MCF 10A (cell line): ENCODE data around the gene AGAP1. TPM values are rescaled to one million over a fixed set of nuclear protein-coding genes. Genes with fewer than 3 reads are reported as not detected.

Experiments used
- BruUV-seq: library from RNA; stranded (reverse); fragments of 400-500 nt; replicated peaks from 2 replicates; lab custom pipeline; 2021; lab: Mats Ljungman, UMichigan
- CTCF ChIA-PET: fragments of 300-600 bp; sonication (Branson Sonifier 250); formaldehyde crosslinking; extraction: SDS; loops from one replicate; lab custom pipeline; 2021; ENCODE audit warnings: antibody characterized with exemption, inconsistent platforms; lab: Yijun Ruan, JAX
- POLR2A ChIA-PET: fragments of 300-600, 350-650 bp; sonication (Branson Sonifier 250); formaldehyde crosslinking; extraction: SDS; loops from one replicate; lab custom pipeline; 2020; ENCODE audit warnings: antibody characterized with exemption, inconsistent platforms; lab: Yijun Ruan, JAX
- DNase-seq: peaks from one replicate; pipeline ENCODE4 v3.0.0-alpha.2; 2018; ENCODE audit not compliant: unreplicated experiment
- H3K27ac Mint-ChIP-seq: one replicate; pipeline ENCODE4 v1.8.0; 2022; ENCODE audit warnings: mild to moderate bottlenecking, low read depth, mixed read lengths; ENCODE audit not compliant: unreplicated experiment
- H3K27me3 Mint-ChIP-seq: one replicate; pipeline ENCODE4 v1.8.0; 2022; ENCODE audit warnings: mixed read lengths; ENCODE audit not compliant: insufficient read depth, unreplicated experiment
- H3K36me3 Mint-ChIP-seq: one replicate; pipeline ENCODE4 v1.8.0; 2022; ENCODE audit warnings: mild to moderate bottlenecking, moderate library complexity, mixed read lengths; ENCODE audit not compliant: insufficient read depth, unreplicated experiment
- H3K4me1 Mint-ChIP-seq: one replicate; pipeline ENCODE4 v1.8.0; 2022; ENCODE audit warnings: mixed read lengths; ENCODE audit not compliant: insufficient read depth, unreplicated experiment
- H3K4me3 Mint-ChIP-seq: one replicate; pipeline ENCODE4 v1.8.0; 2022; ENCODE audit warnings: mild to moderate bottlenecking, moderate library complexity, mixed read lengths; ENCODE audit not compliant: unreplicated experiment
- H3K9me3 Mint-ChIP-seq: one replicate; pipeline ENCODE4 v1.8.0; 2022; ENCODE audit warnings: mixed read lengths; ENCODE audit not compliant: unreplicated experiment
- CTCF ChIP-seq: fragments of 200-600 bp; IDR thresholded peaks from one replicate; pipeline ENCODE4 v1.8.0; 2022; ENCODE audit warnings: antibody characterized with exemption, mild to moderate bottlenecking; ENCODE audit not compliant: unreplicated experiment
- intact Hi-C: fragments of 100-400 bp; cut with micrococcal nuclease; formaldehyde crosslinking; loops from 2 replicates; pipeline ENCODE4 v1.14.1; 2022
- total RNA-seq: library from RNA; stranded (reverse); gene quantifications from 2 replicates; pipeline ENCODE4 v1.2.3, GENCODE V29; 2022

The AGAP1 gene
- total RNA-seq, 1 experiment from 2014 or later: 41.3 TPM

- POLR2A ChIA-PET: interaction anchor here (0.7 kb wide), 1 partner anchor 123 kb away, joined by 3 read pairs; no protein-coding TSS in a partner anchor
- no peak for TF ChIP-seq CTCF
- no TSS peak for BruUV-seq
- DNase-seq: peak; percentile 32
- intact Hi-C loops: no loop called here
- no peak overlapping the region for H3K4me3 Mint-ChIP-seq
- no peaks in the 10 kb centered on the region for H3K27me3 Mint-ChIP-seq
- no peaks in the 10 kb centered on the region for H3K36me3 Mint-ChIP-seq
- H3K4me1 Mint-ChIP-seq: peaks cover 12% of the 10 kb centered on the region
- H3K9me3 Mint-ChIP-seq: no peaks in the 10 kb centered on the region
- H3K27ac Mint-ChIP-seq: no peak overlapping the region
- CTCF ChIA-PET: interaction anchor here (0.7 to 2.1 kb wide), 4 partner anchors 22 to 1547 kb away, joined by 3 to 7 read pairs (median 4); no protein-coding TSS in a partner anchor
These were observed 124.2 kb downstream of the AGAP1 start for GRCh38 chr2:235618039-235618438.

GRCh38 chr2:235619544-235619943 lies 125.7 kb downstream of the AGAP1 start:
- ChIA-PET CTCF (interaction anchor here (1.2 to 2.1 kb wide), 2 partner anchors 12 to 127 kb away, joined by 3 to 7 read pairs; no protein-coding TSS in a partner anchor), POLR2A (no interaction called here)

GRCh38 chr2:235621736-235622135 lies 127.9 kb downstream of the AGAP1 start:
- Mint-ChIP-seq H3K4me3 (no peak overlapping the region), H3K27me3 (no peaks in the 10 kb centered on the region), H3K27ac (no peak overlapping the region), H3K4me1 (peaks cover 5% of the 10 kb centered on the region), H3K9me3 (no peaks in the 10 kb centered on the region), H3K36me3 (no peaks in the 10 kb centered on the region)
- BruUV-seq: no TSS peak
- no peak for TF ChIP-seq CTCF
- ChIA-PET POLR2A (no interaction called here), CTCF (interaction anchor here (1.0 to 1.1 kb wide), 2 partner anchors 11 to 21 kb away, joined by 3 read pairs; no protein-coding TSS in a partner anchor)
- no peak for DNase-seq
- intact Hi-C loops: no loop called here

More at GRCh38 chr2:235619544-235619943, 125.7 kb downstream of the AGAP1 start:
- intact Hi-C loops: no loop called here
- Mint-ChIP-seq H3K4me1 (peaks cover 5% of the 10 kb centered on the region), H3K9me3 (no peaks in the 10 kb centered on the region), H3K27me3 (no peaks in the 10 kb centered on the region), H3K36me3 (no peaks in the 10 kb centered on the region), H3K27ac (no peak overlapping the region), H3K4me3 (no peak overlapping the region)
- no peak for DNase-seq
- no TSS peak for BruUV-seq
- no peak for TF ChIP-seq CTCF

GRCh38 chr2:235623111-235623510 lies 129.3 kb downstream of the AGAP1 start:
- intact Hi-C loops: no loop called here
- no peaks in the 10 kb centered on the region for H3K27me3 Mint-ChIP-seq
- no peak for TF ChIP-seq CTCF
- ChIA-PET POLR2A (no interaction called here), CTCF (no interaction called here)
- no peak overlapping the region for H3K4me3 Mint-ChIP-seq
- no TSS peak for BruUV-seq
- H3K9me3 Mint-ChIP-seq: no peaks in the 10 kb centered on the region
- H3K27ac Mint-ChIP-seq: no peak overlapping the region
- H3K4me1 Mint-ChIP-seq: peaks cover under 1% of the 10 kb centered on the region
- DNase-seq: no peak
- no peaks in the 10 kb centered on the region for H3K36me3 Mint-ChIP-seq
